Activated CD4-positive, CD25-positive, alpha-beta regulatory T cell (primary cell): ENCODE data around the gene GID8.

Experiments used
- DNase-seq, 4 experiments: peaks; one replicate each; lab custom pipeline; 2025; lab: John Stamatoyannopoulos, UW

Gene GID8

GRCh38 chr20:62986257-62986800 lies 48.4 kb downstream of the GID8 start:
- no peak for DNase-seq

- DNase-seq: no peak
Measured at GRCh38 chr20:62987114-62987513, 49.2 kb downstream of the GID8 start.

DNA sequence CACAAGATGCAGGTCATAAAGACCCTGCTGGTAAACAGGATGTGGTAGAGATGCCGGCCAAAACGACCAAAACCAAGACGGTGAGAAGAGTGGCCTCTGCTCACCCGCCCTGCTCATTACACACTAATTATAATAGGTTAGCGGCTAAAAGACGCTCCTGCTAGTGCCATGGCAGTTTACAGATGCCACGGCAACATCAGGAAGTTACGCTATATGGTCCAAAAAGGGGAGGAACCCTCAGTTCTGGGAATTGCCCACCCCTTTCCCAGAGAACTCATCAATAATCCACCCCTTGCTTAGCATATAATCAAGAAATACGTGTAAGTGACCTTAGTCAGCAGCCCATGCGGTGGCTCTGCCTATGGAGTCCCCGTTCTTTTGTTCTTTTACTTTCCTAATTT lies 51.3 kb downstream of the GID8 start:
- no peak for DNase-seq

DNA sequence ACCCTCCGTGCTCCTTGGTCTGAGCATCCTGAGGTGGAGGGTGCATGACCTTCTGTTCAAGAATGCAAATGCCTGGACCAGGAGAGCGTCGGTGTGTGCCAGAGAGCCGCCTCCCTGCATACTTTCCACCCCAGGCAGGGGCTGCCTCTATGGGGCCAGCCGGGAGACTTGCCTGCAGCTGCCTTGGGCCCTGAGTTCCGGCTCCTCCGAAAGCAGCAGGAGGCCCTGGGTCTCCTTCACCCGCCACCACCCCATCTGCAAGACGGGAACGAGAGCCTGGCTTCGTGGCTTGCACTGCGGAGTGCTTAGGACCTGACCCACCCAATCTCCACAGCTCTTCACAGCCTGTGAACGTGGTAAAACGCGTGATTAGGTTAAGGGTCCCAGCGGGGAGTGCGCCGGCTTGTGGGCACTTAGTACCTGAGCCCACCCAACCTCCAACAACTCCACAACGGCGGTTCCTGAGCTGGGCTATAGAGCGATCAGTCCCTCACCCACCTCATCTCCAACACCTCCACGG lies 52.4 kb downstream of the GID8 start:
- DNase-seq: no peak

DNA sequence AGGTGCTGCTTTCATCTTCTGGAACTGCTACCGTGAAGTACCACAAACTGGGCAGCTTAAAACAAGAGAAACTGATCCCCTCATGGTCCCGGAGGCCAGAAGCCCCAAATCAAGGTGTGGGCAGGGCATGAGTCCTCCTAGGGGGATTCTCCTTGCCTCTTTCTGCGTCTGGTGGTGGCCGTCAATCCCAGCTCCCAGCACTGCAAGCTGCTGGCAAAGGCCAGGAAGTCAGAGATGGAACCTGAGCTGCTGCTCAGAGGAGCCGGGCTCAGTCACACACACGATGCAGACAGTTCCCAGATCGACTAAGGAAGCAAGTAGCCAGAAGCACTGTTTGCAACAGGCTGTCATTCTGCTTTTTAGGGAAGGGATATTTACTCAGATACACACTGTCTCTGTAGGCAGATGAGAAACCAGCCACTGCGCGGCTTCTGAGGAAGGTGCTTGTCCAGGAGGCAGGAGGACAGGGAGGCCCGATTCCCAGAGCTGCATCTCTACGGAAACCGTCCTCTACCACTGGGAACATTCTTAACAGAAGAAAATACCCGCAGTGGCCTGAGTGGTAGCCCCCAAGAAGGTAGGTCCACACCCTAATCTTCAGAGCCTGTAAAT lies 53.4 kb downstream of the GID8 start:
- no peak for DNase-seq

- no peak for DNase-seq
Measured at GRCh38 chr20:62991863-62992262, 53.9 kb downstream of the GID8 start.

- no peak for DNase-seq
Measured at GRCh38 chr20:62993856-62994494, 56.0 kb downstream of the GID8 start.

GRCh38 chr20:62994869-62995281 lies 56.9 kb downstream of the GID8 start:
- no peak for DNase-seq

DNA sequence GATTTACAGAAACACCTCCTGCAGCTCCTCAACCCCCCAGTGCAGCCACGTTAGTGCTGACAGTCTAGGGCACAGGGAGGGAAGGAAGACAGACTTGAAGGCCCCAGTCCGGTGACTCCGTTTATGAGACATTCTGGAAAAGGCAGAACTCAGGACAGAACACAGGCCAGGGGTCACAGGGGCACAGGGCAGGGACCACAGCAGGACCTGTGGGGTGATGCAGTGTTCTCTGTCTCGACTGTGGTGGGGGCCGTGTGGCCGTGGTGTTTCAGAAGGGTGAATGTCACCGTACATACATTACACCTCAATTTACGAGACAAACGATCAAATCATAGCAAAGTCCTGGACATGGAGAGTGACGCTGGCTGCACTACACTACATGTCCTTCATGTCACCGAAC lies 57.5 kb downstream of the GID8 start:
- no peak for DNase-seq

- DNase-seq: no peak
Measured at GRCh38 chr20:62995898-62996595, 58.1 kb downstream of the GID8 start.

DNA sequence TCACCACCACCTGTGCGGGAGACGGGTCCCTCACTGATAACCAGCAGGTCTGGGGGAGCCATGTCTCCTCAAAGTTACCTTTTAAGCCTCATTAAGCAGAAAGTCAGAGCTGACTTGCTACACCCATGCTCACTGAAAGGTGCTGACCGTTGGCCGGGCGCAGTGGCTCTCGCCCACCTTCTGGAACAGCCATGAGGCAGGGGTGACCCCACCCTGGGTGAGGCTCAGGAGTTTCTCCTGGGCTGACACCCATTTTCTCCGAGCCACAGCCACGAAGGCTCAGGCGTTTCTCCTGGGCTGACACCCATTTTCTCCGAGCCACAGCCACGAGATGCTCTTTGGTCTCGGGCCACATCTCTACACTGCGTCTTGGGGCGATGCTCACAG lies 58.6 kb downstream of the GID8 start:
- DNase-seq: no peak

DNA sequence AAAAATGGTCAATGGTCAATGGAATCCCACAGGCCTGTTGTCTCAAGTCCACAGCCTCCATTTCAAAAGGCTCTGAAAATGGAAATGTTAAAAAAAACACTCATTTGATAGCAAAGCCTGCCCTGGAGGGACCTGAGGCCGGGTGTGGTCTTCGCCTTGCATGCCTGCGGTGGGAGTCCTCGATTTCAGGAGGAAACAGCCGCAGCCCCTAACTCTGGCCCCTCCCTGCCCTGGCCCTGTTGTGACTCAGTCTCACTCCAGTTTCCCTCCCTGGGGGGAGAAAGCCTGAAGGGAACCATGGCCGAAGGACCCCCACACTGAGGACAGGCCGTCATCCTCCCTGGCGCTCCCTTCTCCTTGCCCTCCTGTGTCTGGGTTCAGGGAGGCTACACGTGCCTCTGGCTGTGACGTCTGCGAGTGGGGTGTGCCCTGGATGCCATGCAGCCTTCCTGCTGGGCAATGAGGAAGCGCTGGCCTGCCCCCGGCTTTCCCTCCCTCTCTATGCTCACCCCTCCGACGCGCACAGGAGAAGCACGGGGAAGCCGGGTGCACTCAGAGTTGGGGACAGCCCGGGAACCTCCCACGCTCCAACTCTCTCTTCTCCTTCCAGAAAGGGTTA lies 59.6 kb downstream of the GID8 start:
- no peak for DNase-seq
